Mesenchymal stem cell (in vitro differentiated cells and primary cell): ENCODE measurements around the gene STYXL2.
A peak's percentile ranks its signal among the peaks of the same experiment; 100 is the strongest.

Experiments
- DNase-seq: peaks from one replicate; pipeline ENCODE4 v3.0.0-alpha.2; 2013
- H2AFZ ChIP-seq: one replicate; pipeline ENCODE4 v1.6.1; 2013; ENCODE audit warnings: low read depth, mild to moderate bottlenecking, control low read depth, inconsistent platforms, low read length, moderate library complexity
- H2AK5ac ChIP-seq: 2 replicates; pipeline ENCODE4 v1.6.1; 2013; ENCODE audit warnings: low read length, moderate library complexity, mild to moderate bottlenecking, inconsistent platforms; ENCODE audit not compliant: severe bottlenecking
- H2BK120ac ChIP-seq: one replicate; pipeline ENCODE4 v1.6.1; 2013; ENCODE audit warnings: low read depth, mild to moderate bottlenecking, inconsistent platforms, low read length, moderate library complexity
- H2BK12ac ChIP-seq, 2 experiments: one replicate each; pipeline ENCODE4 v1.6.1; 2013; ENCODE audit warnings: inconsistent platforms in 2 of 2, low read length in 2 of 2, mild to moderate bottlenecking in 2 of 2, moderate library complexity in 2 of 2, control low read depth in 1 of 2
- H2BK15ac ChIP-seq: one replicate; pipeline ENCODE4 v1.6.1; 2013; ENCODE audit warnings: mild to moderate bottlenecking, low read depth, inconsistent platforms; ENCODE audit not compliant: poor library complexity, severe bottlenecking
- H2BK5ac ChIP-seq: 2 replicates; pipeline ENCODE4 v1.6.1; 2013; ENCODE audit warnings: low read depth, mild to moderate bottlenecking, low read length, control low read depth, inconsistent platforms; ENCODE audit not compliant: poor library complexity, severe bottlenecking
- H3K14ac ChIP-seq, 2 experiments: one replicate each; pipeline ENCODE4 v1.6.1; 2013; ENCODE audit warnings: inconsistent platforms in 2 of 2, low read length in 2 of 2, control low read depth in 1 of 2, mild to moderate bottlenecking in 1 of 2, moderate library complexity in 1 of 2
- H3K18ac ChIP-seq, 2 experiments: one replicate each; pipeline ENCODE4 v1.6.1; 2013; ENCODE audit warnings: inconsistent platforms in 2 of 2, low read length in 2 of 2, control low read depth in 1 of 2, low read depth in 1 of 2, mild to moderate bottlenecking in 1 of 2
- H3K23ac ChIP-seq, 2 experiments: one replicate each; pipeline ENCODE4 v1.6.1; 2013; ENCODE audit warnings: inconsistent platforms in 2 of 2, low read length in 2 of 2, mild to moderate bottlenecking in 2 of 2, moderate library complexity in 2 of 2, control low read depth in 1 of 2
- H3K27ac ChIP-seq: 2 replicates; pipeline ENCODE4 v1.5.1; 2013; ENCODE audit warnings: mild to moderate bottlenecking, moderate library complexity, low read length, control low read depth, inconsistent platforms; ENCODE audit not compliant: poor library complexity, severe bottlenecking
- H3K27me3 ChIP-seq, 2 experiments: 2 replicates each; pipeline versions ENCODE4 v1.6.1 to v1.7.0; 2013; ENCODE audit warnings: low read length in 2 of 2, mild to moderate bottlenecking in 2 of 2, moderate library complexity in 2 of 2, control low read depth in 1 of 2, inconsistent platforms in 1 of 2; ENCODE audit not compliant: control insufficient read depth in 1 of 2, insufficient read depth in 1 of 2
- H3K36me3 ChIP-seq, 2 experiments: 2 replicates each; pipeline versions ENCODE4 v1.6.1 to v1.7.0; 2013; ENCODE audit warnings: low read length in 2 of 2, control low read depth in 1 of 2, inconsistent platforms in 1 of 2, low read depth in 1 of 2, mild to moderate bottlenecking in 1 of 2; ENCODE audit not compliant: insufficient read depth in 2 of 2, control insufficient read depth in 1 of 2
- H3K4ac ChIP-seq, 2 experiments: one replicate each; pipeline ENCODE4 v1.6.1; 2013; ENCODE audit warnings: inconsistent platforms in 2 of 2, low read length in 2 of 2, mild to moderate bottlenecking in 2 of 2, moderate library complexity in 2 of 2, control low read depth in 1 of 2, low read depth in 1 of 2
- H3K4me1 ChIP-seq: 2 replicates; pipeline ENCODE4 v1.6.1; 2013; ENCODE audit warnings: low read depth, low read length, control low read depth; ENCODE audit not compliant: control insufficient read depth, insufficient read depth
- H3K4me2 ChIP-seq: 2 replicates; pipeline ENCODE4 v1.6.1; 2013; ENCODE audit warnings: low read length, mild to moderate bottlenecking, inconsistent platforms; ENCODE audit not compliant: poor library complexity, severe bottlenecking
- H3K4me3 ChIP-seq, 2 experiments: 2 replicates each; pipeline versions ENCODE4 v1.5.1 to v1.7.0; 2013; ENCODE audit warnings: low read length in 2 of 2, mild to moderate bottlenecking in 2 of 2, control low read depth in 1 of 2, low read depth in 1 of 2; ENCODE audit not compliant: insufficient read depth in 1 of 2
- H3K79me1 ChIP-seq: replicated peaks from 2 replicates; pipeline ENCODE4 v1.6.1; 2013; ENCODE audit warnings: mild to moderate bottlenecking, control low read depth, low read length, inconsistent platforms; ENCODE audit not compliant: poor library complexity, severe bottlenecking
- H3K9ac ChIP-seq: 2 replicates; pipeline ENCODE4 v1.7.0; 2013; ENCODE audit warnings: mild to moderate bottlenecking, low read length, moderate library complexity
- H3K9me3 ChIP-seq: 2 replicates; pipeline ENCODE4 v1.7.0; 2013; ENCODE audit warnings: mild to moderate bottlenecking, low read length; ENCODE audit not compliant: control insufficient read depth
- H4K8ac ChIP-seq: one replicate; pipeline ENCODE4 v1.6.1; 2013; ENCODE audit warnings: inconsistent platforms, mild to moderate bottlenecking, low read length, moderate library complexity
- H4K91ac ChIP-seq: one replicate; pipeline ENCODE4 v1.6.1; 2013; ENCODE audit warnings: mild to moderate bottlenecking, low read length, inconsistent platforms
- WGBS: methylation state at CpG from one replicate; pipeline ENCODE4 v1.1.7; 2013; ENCODE audit warnings: mixed read lengths; 5-methylcytosine and 5-hydroxymethylcytosine counted together

STYXL2 gene

DNA sequence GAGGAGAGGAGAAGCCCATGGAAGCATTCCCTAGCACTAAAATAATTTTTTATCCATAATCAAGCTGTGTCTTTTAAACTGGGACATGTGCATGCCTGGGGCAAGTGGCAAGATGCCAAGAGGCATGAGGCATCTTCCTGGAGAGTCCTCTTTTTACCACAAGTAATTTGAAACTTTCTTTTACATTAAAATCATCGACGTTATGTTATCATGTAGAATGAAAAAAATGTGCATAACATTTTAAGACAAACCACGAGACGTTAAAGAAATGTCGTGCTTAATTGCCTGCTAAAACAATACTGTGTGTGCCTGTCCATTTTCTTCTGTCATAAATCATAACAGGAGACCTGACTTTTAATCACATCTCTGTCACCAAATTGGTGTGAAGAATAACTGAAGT, 1.5 kb downstream of the STYXL2 start:
- Histone ChIP-seq H3K79me1 (no peaks in the 10 kb centered on the region), H2BK15ac (no peak overlapping the region), H2BK12ac (no peak overlapping the region), H3K4ac (no peak overlapping the region), H3K4me1 (peaks cover 2% of the 10 kb centered on the region), H4K8ac (no peak overlapping the region), H2BK120ac (no peak overlapping the region), H2AK5ac (no peak overlapping the region), H2BK5ac (no peak overlapping the region), H3K9ac (no peak overlapping the region), H3K27me3 (peaks cover 0 to 4% of the 10 kb centered on the region in 2 experiments), H3K9me3 (no peaks in the 10 kb centered on the region), H3K23ac (no peak overlapping the region), H3K4me3 (no peak overlapping the region), H2AFZ (no peak overlapping the region), H3K27ac (no peak overlapping the region), H3K36me3 (no peaks in the 10 kb centered on the region), H3K4me2 (no peak overlapping the region), H3K14ac (no peak overlapping the region), H3K18ac (no peak overlapping the region), H4K91ac (no peak overlapping the region)
- no CpG with 5 or more reads among the region's 5 CpGs for WGBS
- peak; percentile 35 for DNase-seq

DNA sequence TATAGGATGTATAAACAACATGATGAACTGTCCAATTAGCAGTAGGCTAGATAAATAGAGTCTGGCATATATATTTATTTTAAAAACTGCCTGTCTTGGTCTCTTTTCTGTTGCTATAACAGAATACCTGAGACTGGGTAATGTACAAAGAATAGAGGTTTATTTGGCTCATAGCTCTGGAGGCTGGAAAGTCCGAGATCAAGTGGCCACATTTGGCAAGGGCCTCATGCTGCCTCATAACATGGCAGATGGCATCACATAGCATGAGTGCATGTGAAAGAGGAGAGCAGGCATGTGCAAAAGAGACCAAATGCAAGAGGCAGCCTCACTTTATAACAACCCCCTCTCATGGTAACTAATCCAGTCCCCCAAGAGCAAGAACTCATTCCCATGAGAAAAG, 6.0 kb downstream of the STYXL2 start:
- DNase-seq, result no peak
- no peak overlapping the region for H2BK15ac ChIP-seq
- H2BK12ac ChIP-seq, result no peak overlapping the region

DNA sequence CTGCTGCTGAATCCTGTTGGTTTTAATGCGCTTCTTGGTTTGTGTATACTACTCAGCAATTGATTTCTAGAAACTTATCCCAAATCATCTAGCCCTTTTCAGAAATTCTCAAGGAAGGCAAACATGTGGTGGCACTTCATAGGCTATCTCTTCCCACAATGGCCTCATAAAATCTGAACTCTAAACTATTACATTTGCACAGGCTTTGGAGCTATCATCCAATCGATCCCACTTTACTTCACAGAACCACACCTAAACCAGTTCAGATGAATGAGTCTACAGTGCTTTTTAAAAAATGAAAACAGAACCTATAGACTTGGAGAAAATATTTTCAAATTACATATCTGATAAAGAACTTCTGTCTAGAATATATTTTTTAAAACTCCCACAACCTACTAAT, 6.9 kb downstream of the STYXL2 start:
- H3K79me1 ChIP-seq, result no peaks in the 10 kb centered on the region
- no peak overlapping the region for H3K9ac ChIP-seq
- H3K4me3 ChIP-seq, result no peak overlapping the region
- no peak overlapping the region for H2AFZ ChIP-seq
- H4K91ac ChIP-seq, result no peak overlapping the region
- no peak overlapping the region for H2BK15ac ChIP-seq
- H3K36me3 ChIP-seq, result no peaks in the 10 kb centered on the region
- H3K27ac ChIP-seq, result no peak overlapping the region
- no peak overlapping the region for H2AK5ac ChIP-seq
- H3K4me1 ChIP-seq, result peaks cover 5% of the 10 kb centered on the region
- no peak overlapping the region for H3K4me2 ChIP-seq
- no peak overlapping the region for H3K14ac ChIP-seq
- H2BK120ac ChIP-seq, result no peak overlapping the region
- no peak overlapping the region for H3K18ac ChIP-seq
- H3K23ac ChIP-seq, result no peak overlapping the region
- no peak for DNase-seq
- no peak overlapping the region for H2BK12ac ChIP-seq
- no peak overlapping the region for H2BK5ac ChIP-seq
- H4K8ac ChIP-seq, result no peak overlapping the region
- no peak overlapping the region for H3K4ac ChIP-seq
- WGBS, result 100% methylated on average over 1 of the region's 2 CpGs
- H3K9me3 ChIP-seq, result no peaks in the 10 kb centered on the region
- peaks cover 0 to 24% of the 10 kb centered on the region in 2 experiments for H3K27me3 ChIP-seq

More for the DNA sequence above, 6.0 kb downstream of the STYXL2 start:
- Histone ChIP-seq H3K18ac (no peak overlapping the region), H2AK5ac (no peak overlapping the region), H3K4ac (no peak overlapping the region), H3K4me3 (no peak overlapping the region), H3K4me1 (peaks cover 5% of the 10 kb centered on the region), H3K27ac (no peak overlapping the region), H3K14ac (no peak overlapping the region), H3K9ac (no peak overlapping the region), H3K27me3 (peaks cover 0 to 16% of the 10 kb centered on the region in 2 experiments), H4K91ac (no peak overlapping the region), H2BK120ac (no peak overlapping the region), H4K8ac (no peak overlapping the region), H2AFZ (no peak overlapping the region), H3K9me3 (no peaks in the 10 kb centered on the region), H3K23ac (no peak overlapping the region), H3K4me2 (no peak overlapping the region), H3K79me1 (no peaks in the 10 kb centered on the region), H3K36me3 (no peaks in the 10 kb centered on the region), H2BK5ac (no peak overlapping the region)
- 58% methylated on average over 1 of the region's 1 CpG for WGBS

DNA sequence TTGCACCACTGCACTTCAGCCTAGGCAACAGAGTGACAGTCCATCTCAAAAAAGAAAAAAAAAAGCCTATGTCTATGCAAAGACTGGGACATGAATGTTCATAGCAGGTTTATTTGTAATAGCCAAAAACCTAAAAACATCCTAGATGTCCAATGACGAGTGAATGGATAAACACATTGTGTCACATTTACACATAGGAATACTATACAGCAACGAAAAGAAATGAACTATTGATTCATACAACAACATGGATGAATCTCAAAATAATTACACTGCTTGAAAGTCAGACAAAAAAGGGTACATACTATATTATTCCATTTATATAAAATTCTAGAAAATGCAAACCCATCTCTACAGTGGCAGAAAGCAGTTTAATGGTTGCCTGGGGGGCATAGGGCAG, 7.9 kb downstream of the STYXL2 start:
- no peak overlapping the region for H2BK15ac ChIP-seq
- DNase-seq, result no peak
- H3K4ac ChIP-seq, result no peak overlapping the region
- H3K4me3 ChIP-seq, result no peak overlapping the region
- H3K27ac ChIP-seq, result no peak overlapping the region
- no peak overlapping the region for H3K23ac ChIP-seq
- no peak overlapping the region for H2BK5ac ChIP-seq
- H3K4me1 ChIP-seq, result peaks cover 5% of the 10 kb centered on the region
- H3K9me3 ChIP-seq, result no peaks in the 10 kb centered on the region
- WGBS, result 94% methylated on average over 2 of the region's 2 CpGs
- no peak overlapping the region for H2AFZ ChIP-seq
- no peak overlapping the region for H4K8ac ChIP-seq
- H3K36me3 ChIP-seq, result no peaks in the 10 kb centered on the region
- peaks cover 0 to 30% of the 10 kb centered on the region in 2 experiments for H3K27me3 ChIP-seq
- no peaks in the 10 kb centered on the region for H3K79me1 ChIP-seq
- H2BK12ac ChIP-seq, result no peak overlapping the region
- no peak overlapping the region for H3K4me2 ChIP-seq
- no peak overlapping the region for H4K91ac ChIP-seq
- H3K14ac ChIP-seq, result no peak overlapping the region
- H3K9ac ChIP-seq, result no peak overlapping the region
- no peak overlapping the region for H2AK5ac ChIP-seq
- no peak overlapping the region for H3K18ac ChIP-seq
- no peak overlapping the region for H2BK120ac ChIP-seq
